SKM-1 treated with dmso at 0.1 percent for 144 hours (cell line): Measurements from ENCODE around the gene WNT4.
"Not testable (repeated sequence)": the region's sequence is repeated elsewhere in the genome, so short reads cannot be mapped to it uniquely, and the experiment has no call there.

Source experiments
- DNase-seq: peaks from one replicate; lab custom pipeline; 2025; ENCODE audit not compliant: unreplicated experiment; lab: John Stamatoyannopoulos, UW

The WNT4 gene

DNA sequence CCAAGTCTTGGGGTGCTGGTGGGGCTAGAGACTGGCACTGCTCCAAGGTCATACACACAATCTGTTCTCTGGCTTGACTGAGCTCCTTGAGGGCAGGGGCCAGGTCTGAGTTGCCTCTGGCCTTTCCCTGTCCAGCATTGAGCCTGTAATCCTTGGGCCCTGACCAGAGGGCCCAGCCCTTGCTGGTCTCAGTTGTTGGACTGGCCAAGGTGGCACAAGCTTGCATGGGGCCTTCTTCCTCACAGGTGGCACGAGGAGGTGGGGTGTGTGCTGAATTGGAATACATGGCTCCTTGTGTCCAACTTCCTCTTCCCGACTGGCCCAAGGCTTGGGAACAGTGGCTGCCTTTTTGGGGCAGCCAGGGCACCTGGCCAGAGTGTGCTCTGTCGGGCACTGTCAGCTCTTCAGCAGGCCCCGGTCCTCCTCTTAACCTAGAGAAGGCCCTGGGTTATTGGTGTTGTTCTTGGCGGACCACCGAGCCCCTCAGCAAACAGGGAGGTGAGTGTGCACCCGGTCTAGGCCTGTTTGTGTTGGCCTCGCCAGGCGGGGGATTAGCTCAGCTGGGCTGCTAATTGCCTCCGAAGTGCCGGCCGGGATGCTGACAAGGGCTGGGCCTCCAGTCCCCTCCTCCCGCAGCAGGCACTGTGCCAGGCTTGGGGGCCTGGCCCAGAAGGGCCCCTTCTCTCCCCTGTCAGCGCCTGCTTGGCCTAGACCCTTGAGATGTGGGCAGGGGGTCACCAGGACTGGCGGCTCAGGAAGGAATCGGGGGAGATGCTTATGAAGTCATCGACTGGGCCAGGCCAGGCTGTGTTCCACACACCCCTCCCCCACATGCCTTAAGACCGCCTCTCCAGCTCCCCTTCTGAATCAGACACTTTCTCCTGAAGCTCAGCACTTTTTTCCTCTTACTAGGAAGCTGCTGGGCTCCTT, 28.5 kb downstream of the WNT4 start:
- DNase-seq = no peak

- DNase-seq = no peak
Measured at GRCh38 chr1:22112554-22112953, 30.3 kb downstream of the WNT4 start.

- DNase-seq = no peak
Measured at GRCh38 chr1:22111620-22112019, 31.3 kb downstream of the WNT4 start.

DNA sequence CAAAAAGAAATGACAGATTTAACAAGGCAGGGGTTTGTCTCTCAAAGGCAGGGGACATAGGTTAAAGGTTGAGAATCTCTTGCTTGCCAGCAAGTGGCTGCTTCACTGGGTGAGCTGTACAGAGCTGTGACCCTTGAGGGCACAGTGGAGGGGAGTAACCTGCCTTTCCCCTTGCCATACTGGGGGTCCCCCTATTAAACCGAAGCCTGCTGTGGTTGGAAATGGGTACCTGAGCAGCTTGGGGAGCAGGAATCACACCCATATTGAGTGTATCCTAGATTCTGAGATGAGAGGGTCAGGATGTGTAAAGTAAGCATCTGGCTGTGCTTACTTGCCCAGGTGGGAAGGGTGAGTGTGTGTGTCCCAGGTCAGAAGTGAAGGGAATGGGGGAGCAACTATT, 31.8 kb downstream of the WNT4 start:
- DNase-seq = no peak

DNA sequence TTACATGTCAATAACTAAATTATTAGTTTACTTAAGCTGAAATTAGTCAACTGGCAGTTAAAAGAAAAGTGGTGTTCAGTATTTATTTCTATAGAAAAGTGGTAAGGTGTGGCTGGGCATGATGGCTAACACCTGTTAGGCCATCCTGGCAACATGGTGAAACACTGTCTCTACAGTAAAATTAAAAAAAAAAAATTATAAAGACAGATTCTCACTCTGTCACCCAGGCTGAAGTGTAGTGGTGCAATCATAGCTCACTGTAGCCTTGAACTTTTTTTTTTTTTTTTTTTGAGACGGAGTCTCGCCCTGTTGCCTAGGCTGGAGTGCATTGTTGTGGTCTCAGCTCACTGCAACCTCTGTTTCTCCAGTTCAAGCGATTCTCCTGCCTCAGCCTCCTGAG, 32.9 kb downstream of the WNT4 start:
- no peak for DNase-seq

DNA sequence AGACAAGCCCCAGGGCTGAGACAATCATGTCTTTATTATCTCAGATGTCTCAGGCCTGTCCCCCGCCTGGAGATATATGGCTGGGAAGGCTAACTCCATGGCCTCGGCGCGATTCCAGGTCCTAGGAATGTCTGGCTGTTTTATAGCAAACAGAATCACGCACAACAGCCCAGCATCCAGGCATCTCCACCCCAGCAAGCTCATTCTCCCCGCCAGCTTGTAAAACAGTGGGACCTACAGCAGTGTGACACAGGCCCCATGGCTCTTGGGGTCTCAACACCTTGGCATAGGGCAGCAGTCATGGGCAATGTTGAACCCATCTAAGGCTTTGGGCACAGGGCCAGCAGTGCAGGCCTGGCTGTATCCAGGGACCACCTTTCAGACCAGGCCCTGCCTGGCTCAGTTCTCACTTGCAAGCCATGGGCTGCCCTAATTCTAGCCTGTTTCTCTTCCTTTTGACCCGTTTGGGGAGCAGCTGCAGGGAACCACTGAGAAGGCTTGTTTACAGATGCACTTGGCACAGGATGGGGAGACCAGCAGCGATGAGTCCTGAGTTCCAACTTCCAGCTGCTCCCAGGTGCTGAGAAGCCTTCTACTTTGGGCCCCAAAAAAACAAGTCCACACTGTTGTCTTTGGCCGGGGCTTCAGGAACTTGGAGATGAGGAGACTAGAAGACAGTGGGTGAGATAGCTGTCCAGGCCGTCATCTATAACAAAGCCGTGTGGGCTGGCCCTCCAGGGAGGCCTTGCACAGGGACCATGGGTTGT, 34.4 kb downstream of the WNT4 start:
- DNase-seq = no peak

DNA sequence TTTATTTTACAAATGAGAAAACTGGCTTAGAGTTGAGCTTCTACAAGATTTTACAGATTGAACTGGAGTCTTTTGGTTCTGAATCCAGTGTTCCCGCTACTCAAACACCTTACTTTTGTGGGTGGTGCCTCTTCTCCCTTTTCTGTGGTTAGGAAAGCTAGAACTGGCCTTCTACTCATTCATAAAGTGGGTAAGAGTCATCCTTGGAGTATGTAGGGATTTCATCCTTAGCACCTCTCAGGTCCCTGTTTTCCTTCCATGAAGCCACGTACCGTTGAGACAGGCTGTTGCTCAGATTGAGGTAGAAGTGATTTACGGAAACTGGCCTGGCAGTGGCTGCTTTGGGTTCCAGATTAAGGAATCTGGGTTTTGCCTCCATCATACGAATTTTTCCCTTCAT, 35.8 kb downstream of the WNT4 start:
- no peak for DNase-seq

DNA sequence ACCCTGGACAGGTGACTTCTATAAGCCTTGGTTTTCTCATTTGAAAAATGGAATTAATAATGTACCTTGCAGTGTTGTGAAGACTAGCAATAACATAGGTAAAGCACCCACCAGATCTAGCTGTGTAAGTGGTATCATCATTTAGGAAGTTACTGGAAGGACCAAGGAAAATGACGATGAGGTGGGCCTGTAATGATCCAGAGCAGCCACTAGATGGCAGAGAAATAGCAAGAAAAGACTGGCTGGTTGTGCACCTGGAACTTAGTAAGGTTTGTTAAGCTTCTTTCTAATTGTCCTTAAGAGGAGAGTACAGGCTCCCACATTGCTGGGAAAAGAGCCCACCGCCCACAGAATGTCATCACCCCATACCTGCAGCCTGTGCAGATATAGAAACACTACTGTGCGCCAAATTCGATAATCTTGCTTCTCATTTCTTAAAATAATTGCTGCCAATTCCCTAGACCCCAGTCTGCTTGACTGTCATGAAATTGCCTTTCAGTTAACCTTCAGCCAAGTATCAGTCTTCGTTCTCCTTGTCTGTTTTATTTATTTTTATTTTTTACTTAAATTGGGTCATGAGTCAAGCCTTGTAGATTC, 37.2 kb downstream of the WNT4 start:
- DNase-seq = peak; percentile 55

DNA sequence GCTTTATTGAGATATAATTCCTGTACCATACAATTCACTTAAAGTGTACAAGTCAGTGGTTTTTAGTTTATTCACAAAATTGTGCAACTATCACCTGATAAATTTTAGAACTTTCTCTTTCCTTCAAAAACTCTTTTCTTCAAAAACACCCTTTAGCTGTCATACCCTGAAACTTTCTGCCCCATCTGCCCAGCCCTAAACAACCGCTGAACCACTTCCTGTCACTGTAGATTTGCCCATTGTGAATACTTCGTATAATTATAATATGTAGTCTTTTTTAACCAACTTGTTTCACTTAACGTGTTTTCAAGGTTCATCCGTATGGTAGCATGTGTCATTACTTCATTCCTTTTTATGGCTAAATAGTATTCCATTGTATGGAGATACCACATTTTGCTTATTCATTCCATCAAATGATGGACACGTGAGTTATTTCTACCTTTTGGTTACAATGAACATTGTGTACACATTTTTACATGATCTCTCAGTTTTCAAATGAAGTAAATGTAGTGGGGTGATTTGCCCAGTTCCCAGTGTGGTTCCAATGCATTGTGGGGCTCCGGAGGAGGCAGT, 37.9 kb downstream of the WNT4 start:
- DNase-seq = no peak

DNA sequence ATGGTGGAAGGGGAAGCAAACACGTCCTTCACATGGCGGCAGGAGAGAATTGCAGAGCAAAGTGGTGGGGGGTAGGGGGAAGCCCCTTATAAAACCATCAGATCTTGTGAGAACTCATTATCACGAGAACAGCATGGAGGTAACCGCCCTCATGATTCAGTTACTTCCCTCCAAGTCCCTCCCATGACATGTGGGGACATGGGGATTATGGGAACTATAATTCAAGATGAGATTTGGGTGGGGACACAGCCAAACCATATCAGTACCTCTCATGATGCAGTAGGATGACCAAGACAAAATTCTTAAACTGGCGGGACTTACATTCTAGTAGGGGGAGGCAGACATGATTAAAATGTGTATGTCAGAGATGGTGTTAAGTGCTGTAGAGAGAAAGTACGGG, 38.8 kb downstream of the WNT4 start:
- no peak for DNase-seq

GRCh38 chr1:22102746-22103145, 40.2 kb downstream of the WNT4 start:
- DNase-seq = no peak

- DNase-seq = no peak
Measured at GRCh38 chr1:22101995-22102394, 40.9 kb downstream of the WNT4 start.

- DNase-seq = no peak
Measured at GRCh38 chr1:22101199-22101598, 41.7 kb downstream of the WNT4 start.

DNA sequence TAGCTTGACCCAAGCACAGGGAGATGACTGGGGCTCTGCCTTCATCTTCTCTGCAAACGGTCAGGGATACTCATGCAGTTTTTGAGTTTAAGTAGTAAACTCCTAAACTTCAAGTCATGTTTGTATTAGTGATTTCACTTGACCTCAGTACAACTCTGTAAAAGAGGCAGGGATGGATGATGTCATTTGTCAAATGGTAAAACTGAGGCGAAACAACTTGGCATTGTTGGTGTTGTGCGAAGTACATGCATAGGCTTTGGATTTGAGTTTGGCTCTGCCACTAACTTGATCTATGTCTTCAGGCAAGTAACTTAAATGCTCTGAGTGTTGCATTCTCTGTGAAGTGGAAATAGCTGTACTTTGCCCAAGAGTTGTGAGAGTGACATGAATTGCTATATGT, 42.7 kb downstream of the WNT4 start:
- DNase-seq = no peak

- DNase-seq = no peak
Measured at GRCh38 chr1:22098752-22099151, 44.1 kb downstream of the WNT4 start.

- no peak for DNase-seq
Measured at GRCh38 chr1:22096463-22096862, 46.4 kb downstream of the WNT4 start.

GRCh38 chr1:22096036-22096435, 46.9 kb downstream of the WNT4 start:
- no peak for DNase-seq

DNA sequence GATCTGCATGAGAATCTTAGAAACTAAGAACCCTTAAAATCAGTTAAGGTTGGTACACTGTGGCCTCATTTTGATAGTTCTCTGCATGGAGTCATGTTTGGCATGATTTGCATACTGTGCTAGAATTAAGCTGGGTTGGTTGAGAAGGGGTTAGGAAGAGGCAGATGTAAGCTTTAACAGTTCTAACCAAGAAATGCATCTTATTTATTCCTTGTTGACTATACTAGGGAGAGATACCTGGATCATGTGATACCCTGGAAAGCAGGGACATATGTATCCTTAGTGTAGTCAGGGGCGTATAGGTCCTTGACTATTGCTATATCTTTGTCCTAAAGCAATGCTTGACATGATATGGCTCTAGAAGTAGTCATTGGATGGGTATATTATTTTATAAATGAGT, 49.4 kb downstream of the WNT4 start:
- no peak for DNase-seq

- not testable (repeated sequence) for DNase-seq
Measured at GRCh38 chr1:22092026-22092768, 50.7 kb downstream of the WNT4 start.

- no peak for DNase-seq
Measured at GRCh38 chr1:22090867-22091266, 52.0 kb downstream of the WNT4 start.

DNA sequence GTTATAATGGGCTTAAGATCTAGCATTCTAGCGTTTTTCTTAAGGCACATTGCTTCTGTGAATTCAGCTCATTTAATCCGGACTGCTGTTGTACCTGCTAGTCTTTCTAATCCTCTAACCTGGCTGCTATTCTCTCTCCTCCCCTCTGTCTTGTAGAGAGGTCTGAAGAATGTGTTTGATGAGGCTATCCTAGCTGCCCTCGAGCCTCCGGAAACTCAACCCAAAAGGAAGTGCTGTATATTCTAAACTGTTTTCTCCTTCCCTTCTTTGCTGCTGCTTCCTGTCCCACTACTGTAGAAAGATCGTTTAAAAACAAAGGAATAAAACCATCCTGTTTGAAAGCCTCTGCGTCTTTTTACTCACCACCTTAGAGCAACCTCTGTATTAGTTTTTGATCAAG, 53.1 kb downstream of the WNT4 start:
- no peak for DNase-seq
